22Rv1 (cell line): Measurements from ENCODE around the gene FOCAD.
"Not testable (repeated sequence)": the region's sequence is repeated elsewhere in the genome, so short reads cannot be mapped to it uniquely, and the experiment has no call there.

Experiments
- H3K27ac ChIP-seq: fragments of 450-650 bp; 2 replicates; pipeline ENCODE4 v1.5.1; 2017
- CTCF ChIP-seq: fragments of 450-650 bp; IDR thresholded peaks from 2 replicates; pipeline ENCODE4 v1.5.1; 2017; ENCODE audit warnings: mild to moderate bottlenecking
- ZFX ChIP-seq: fragments of 450-650 bp; IDR thresholded peaks from 2 replicates; pipeline ENCODE4 v1.6.1; 2017; ENCODE audit warnings: antibody characterized with exemption, borderline replicate concordance

Gene FOCAD

GRCh38 chr9:20945269-20945668 lies 261.2 kb downstream of the FOCAD start:
- H3K27ac ChIP-seq: no peak overlapping the region
- TF ChIP-seq CTCF (no peak), ZFX (no peak)

GRCh38 chr9:20945856-20946255 lies 261.8 kb downstream of the FOCAD start:
- TF ChIP-seq ZFX: no peak
- TF ChIP-seq CTCF: no peak
- H3K27ac ChIP-seq: no peak overlapping the region

GRCh38 chr9:20948703-20949102 lies 264.6 kb downstream of the FOCAD start:
- H3K27ac ChIP-seq: no peak overlapping the region
- TF ChIP-seq ZFX (no peak), CTCF (no peak)

- no peak for TF ChIP-seq CTCF
- TF ChIP-seq ZFX: no peak
- no peak overlapping the region for H3K27ac ChIP-seq
These were observed 266.6 kb downstream of the FOCAD start for GRCh38 chr9:20950707-20951106.

GRCh38 chr9:20962536-20963225 lies 278.6 kb downstream of the FOCAD start:
- H3K27ac ChIP-seq: no peak overlapping the region
- TF ChIP-seq CTCF (no peak), ZFX (no peak)

- TF ChIP-seq CTCF (no peak), ZFX (no peak)
These were observed 288.6 kb downstream of the FOCAD start for GRCh38 chr9:20972684-20973083.

GRCh38 chr9:20973246-20973947 lies 289.3 kb downstream of the FOCAD start:
- not testable (repeated sequence) for H3K27ac ChIP-seq

More at GRCh38 chr9:20972684-20973083, 288.6 kb downstream of the FOCAD start:
- no peak overlapping the region for H3K27ac ChIP-seq

GRCh38 chr9:20974191-20974938 lies 290.3 kb downstream of the FOCAD start:
- not testable (repeated sequence) for H3K27ac ChIP-seq
